ENCODE measurements around the gene CDK9. TPM values are rescaled to one million over a fixed set of nuclear protein-coding genes. Genes with fewer than 3 reads are reported as not detected.
A peak's percentile ranks its signal among the peaks of the same experiment; 100 is the strongest.

The CDK9 gene
- total and polyA plus RNA-seq, 2 of the 4 experiments (the other 2 are of a cell fraction) = 30.3 to 49.9 TPM

GRCh38 chr9:127817881-127818434 lies 32.1 kb downstream of the CDK9 start:
- WGBS, 2 experiments (ENCODE audit: extremely low coverage in 2 of 2, insufficient read length in 1 of 2) = 54% methylated on average over 2 of the region's 17 CpGs; no CpG with 5 or more reads in 1 of the 2 experiments
- Histone ChIP-seq H3K56ac (ENCODE audit: extremely low read depth, insufficient read depth, low read length) (no peak overlapping the region), H4K20me1 (ENCODE audit: insufficient read depth, low read length) (peaks cover 10% of the 10 kb centered on the region; the same call in 1 of the 2 replicates), H2BK5ac (ENCODE audit: low read depth, low read length, poor library complexity, severe bottlenecking) (no peak overlapping the region), H3K4me2 (ENCODE audit: low read depth, low read length) (no peak overlapping the region), H4K91ac (ENCODE audit: insufficient read depth, low read depth, low read length) (no peak overlapping the region), H2BK15ac (ENCODE audit: low read depth, low read length) (no peak overlapping the region), H3K9me3 (ENCODE audit: control insufficient read depth, insufficient read depth, low read length) (no peaks in the 10 kb centered on the region), H3K9ac (ENCODE audit: low read depth, low read length) (no peak overlapping the region), H2AK9ac (replicated peaks; ENCODE audit: low read depth, low read length, poor library complexity) (peak overlapping the region; percentile 82), H4K8ac (ENCODE audit: low read depth in 2 of 2, low read length in 2 of 2) (no peak overlapping the region), H3K4me1 (ENCODE audit: control insufficient read depth, insufficient read depth, low read length) (peaks cover 11% of the 10 kb centered on the region; the same call in 1 of the 2 replicates), H3K9me1 (ENCODE audit: insufficient read depth, low read length) (no peaks in the 10 kb centered on the region; the same call in 1 of the 2 replicates), H3K23ac (ENCODE audit: low read depth, low read length) (no peak overlapping the region), H3K14ac (replicated peaks; ENCODE audit: low read depth, low read length) (no peak overlapping the region), H3K4me3 (ENCODE audit: insufficient read depth, low read depth, low read length) (no peak overlapping the region), H3K4ac (ENCODE audit: low read depth, low read length) (no peak overlapping the region), H3K79me1 (ENCODE audit: low read depth in 1 of 2, low read length in 2 of 2) (peaks cover 8 to 22% of the 10 kb centered on the region in 2 experiments; a peak in 2 of 4 replicates), H2AK5ac (ENCODE audit: low read depth, low read length) (no peak overlapping the region), H3K27ac (ENCODE audit: insufficient read depth, low read length) (no peak overlapping the region), H2BK20ac (ENCODE audit: low read depth, low read length) (no peak overlapping the region), H3K18ac (ENCODE audit: low read depth, low read length) (no peak overlapping the region), H3K36me3 (ENCODE audit: control insufficient read depth, insufficient read depth, low read length) (peaks cover 66% of the 10 kb centered on the region), H3K27me3 (ENCODE audit: control insufficient read depth, insufficient read depth, low read length) (no peaks in the 10 kb centered on the region), H2AFZ (replicated peaks; ENCODE audit: low read length, poor library complexity) (peak overlapping the region; percentile 58), H4K5ac (ENCODE audit: low read depth, low read length) (no peak overlapping the region), H2BK120ac (ENCODE audit: low read depth, low read length) (no peak overlapping the region)
- ChIA-PET POLR2A (ENCODE audit: unreplicated experiment) (no interaction called here), CTCF (no interaction called here)
- intact Hi-C loops (cut with micrococcal nuclease) (no loop called here), in situ Hi-C loops (cut with MboI; ENCODE audit: low sequenced_read_pairs) (no loop called here), dilution Hi-C loops (cut with HindIII; ENCODE audit: low sequenced_read_pairs, unreplicated experiment) (no loop called here)
- DNase-seq = no peak
- TF ChIP-seq ELK1 (IDR thresholded peaks at IDR 0.05; ENCODE audit: borderline replicate concordance, low read depth, low read length) (no peak), BHLHE40 (IDR thresholded peaks at IDR 0.05; ENCODE audit: low read depth, low read length) (no peak), MAFK (IDR thresholded peaks at IDR 0.05; ENCODE audit: low read depth, low read length) (no peak), CEBPB (IDR thresholded peaks at IDR 0.05; ENCODE audit: low read depth, low read length) (no peak), MAZ (IDR thresholded peaks at IDR 0.05; ENCODE audit: borderline replicate concordance, low read depth, low read length) (no peak), RAD21 (IDR thresholded peaks at IDR 0.05; ENCODE audit: low read length) (no peak), RFX5 (IDR thresholded peaks at IDR 0.05; ENCODE audit: low read depth, low read length) (no peak), MXI1 (IDR thresholded peaks at IDR 0.05; ENCODE audit: borderline replicate concordance, low read depth, low read length) (no peak), FOS (IDR thresholded peaks at IDR 0.05; ENCODE audit: low read depth, low read length) (no peak), NFE2L2 (IDR thresholded peaks at IDR 0.05; ENCODE audit: low read depth, low read length) (no peak), SMC3 (IDR thresholded peaks at IDR 0.05; ENCODE audit: low read depth, low read length) (no peak), CHD1 (IDR thresholded peaks at IDR 0.05; ENCODE audit: low read depth, low read length) (no peak), RCOR1 (IDR thresholded peaks at IDR 0.05; ENCODE audit: insufficient replicate concordance, low read length) (no peak), USF2 (IDR thresholded peaks at IDR 0.05; ENCODE audit: low read depth, low read length) (no peak), POLR2A (IDR thresholded peaks at IDR 0.05; ENCODE audit: low read depth, low read length) (no peak)
- TF ChIP-seq, protein P1, sequence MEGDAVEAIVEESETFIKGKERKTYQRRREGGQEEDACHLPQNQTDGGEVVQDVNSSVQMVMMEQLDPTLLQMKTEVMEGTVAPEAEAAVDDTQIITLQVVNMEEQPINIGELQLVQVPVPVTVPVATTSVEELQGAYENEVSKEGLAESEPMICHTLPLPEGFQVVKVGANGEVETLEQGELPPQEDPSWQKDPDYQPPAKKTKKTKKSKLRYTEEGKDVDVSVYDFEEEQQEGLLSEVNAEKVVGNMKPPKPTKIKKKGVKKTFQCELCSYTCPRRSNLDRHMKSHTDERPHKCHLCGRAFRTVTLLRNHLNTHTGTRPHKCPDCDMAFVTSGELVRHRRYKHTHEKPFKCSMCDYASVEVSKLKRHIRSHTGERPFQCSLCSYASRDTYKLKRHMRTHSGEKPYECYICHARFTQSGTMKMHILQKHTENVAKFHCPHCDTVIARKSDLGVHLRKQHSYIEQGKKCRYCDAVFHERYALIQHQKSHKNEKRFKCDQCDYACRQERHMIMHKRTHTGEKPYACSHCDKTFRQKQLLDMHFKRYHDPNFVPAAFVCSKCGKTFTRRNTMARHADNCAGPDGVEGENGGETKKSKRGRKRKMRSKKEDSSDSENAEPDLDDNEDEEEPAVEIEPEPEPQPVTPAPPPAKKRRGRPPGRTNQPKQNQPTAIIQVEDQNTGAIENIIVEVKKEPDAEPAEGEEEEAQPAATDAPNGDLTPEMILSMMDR (conservative IDR thresholded peaks at IDR 0.05; ENCODE audit: low read depth, low read length) = no peak
- ATAC-seq (ENCODE audit: low read depth) = peak; percentile 10; the same call in 1 of the 2 replicates
- BruUV-seq (replicated peaks) = no TSS peak
